ENCODE results near the gene EDDM3A.
"Not testable (repeated sequence)": the region's sequence is repeated elsewhere in the genome, so short reads cannot be mapped to it uniquely, and the experiment has no call there.

The EDDM3A gene, protein sequence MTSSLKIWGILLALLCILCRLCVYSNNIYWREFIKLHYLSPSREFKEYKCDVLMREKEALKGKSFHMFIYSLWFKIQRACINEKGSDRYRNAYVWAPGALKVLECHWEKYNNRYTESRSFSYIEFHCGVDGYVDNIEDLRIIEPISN

DNA sequence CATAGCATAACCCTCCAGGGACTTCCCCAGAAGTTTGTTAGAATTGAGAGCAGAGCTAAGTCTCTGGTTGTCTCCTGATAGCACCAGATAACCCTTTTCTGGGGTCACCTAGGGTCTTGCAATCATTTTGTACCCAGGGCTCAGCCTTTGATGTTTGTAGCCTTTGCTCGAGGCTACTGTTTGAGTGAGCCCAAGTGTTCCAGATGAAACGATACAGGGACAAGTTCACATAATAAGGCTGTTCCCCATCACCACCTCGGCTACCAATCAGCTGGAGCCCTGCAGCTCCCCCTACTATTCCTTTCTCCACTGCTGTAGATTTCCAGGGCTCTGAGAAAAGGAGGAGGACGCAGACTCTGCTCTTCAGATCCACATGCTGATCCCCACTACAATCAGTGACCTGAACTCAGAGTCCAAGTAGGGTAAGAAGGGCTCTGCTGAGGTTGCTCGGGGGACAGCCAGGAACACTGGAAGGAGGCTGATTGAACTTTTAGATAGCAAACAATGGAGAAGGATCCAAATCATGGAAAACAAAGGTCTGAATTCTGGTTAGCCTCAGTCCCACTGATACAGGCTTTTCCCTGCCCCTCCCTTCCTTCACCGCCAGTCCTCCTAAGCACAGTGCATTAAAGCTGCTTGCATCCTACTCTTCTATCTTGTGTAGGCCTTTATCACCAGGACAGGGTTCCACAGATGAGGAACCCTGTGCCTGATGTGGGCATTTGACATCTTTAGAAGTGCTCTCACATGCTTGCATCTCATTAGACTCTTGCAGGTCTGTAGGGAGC lies at the start of gene EDDM3A:
TSS of gene EDDM3A (plus strand) at position 317 of the 788 bp plus-strand sequence. CDS start 1,694 bp downstream, outside the sequence.
- DNase-seq (ENCODE audit: low read depth in 2 of 2) = no peak

DNA sequence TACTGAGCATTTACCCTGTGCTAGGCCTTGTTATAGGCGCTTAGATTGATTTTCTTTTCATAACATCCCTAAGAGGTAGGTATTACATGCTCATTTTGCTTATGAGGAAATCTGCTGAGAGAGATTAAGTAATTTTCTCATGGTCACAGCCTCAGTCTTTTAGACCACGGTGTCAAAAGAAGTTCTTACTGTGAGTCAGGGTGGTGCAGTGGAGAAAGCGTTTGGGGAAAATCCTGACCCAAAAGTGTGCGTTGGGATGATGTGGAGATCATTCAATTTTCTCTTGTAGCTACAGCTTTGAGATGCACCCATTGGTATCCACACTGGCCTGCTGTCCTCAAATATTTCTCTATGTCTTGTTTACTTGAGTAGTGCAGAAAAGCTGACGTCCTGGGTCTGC lies 48.9 kb upstream of the EDDM3A start:
- no peak for DNase-seq (ENCODE audit: low read depth in 2 of 2)

DNA sequence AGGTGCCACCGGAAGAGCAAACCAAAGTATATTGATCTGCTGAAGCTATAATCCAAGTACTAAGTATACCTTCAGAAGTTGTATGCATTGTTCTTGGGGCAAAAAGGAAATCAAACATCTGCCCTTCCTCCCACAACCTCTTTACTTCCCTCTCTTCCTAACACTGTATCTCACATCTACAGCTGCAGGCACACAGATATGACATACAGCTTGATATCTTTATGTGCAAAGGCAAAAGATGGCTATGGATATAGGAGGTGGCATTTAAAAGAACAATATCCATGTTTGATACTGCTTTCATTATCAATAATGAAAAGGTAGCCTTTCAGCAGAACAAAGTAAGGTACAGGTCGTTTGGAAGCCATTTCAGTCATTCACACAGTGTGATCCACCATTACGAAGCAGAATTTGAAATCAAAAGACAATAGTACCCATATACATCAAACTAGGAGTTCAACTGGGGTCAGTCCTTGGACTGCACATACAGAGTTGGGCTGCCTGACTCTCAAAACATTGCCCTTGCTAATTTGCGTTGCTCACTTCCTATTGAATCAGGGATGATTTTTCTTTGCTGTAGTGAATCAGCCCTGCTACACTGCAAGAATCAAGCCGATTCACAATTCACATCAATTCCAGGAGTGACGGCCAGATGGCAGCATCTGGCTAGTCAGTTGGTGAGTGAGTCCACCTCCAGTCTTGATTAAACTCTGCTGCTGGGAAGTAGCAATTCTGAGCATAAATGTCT lies 48.2 kb upstream of the EDDM3A start:
- DNase-seq (ENCODE audit: low read depth in 2 of 2) = peak; percentile 41 to 45

DNA sequence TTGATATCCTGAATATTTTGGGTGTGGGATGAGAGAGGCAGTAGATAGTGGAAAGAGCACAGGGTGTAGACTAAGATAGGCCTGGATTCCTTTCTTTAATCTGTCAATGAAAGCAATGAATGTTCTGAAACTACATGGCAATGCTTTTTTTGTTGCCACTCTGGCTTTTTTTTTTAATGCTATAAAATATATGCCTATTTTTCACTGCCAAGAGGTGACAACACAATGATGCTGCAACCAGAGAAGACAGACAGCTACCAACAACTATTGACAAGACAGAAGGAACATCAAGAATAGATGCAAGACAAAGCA lies 47.7 kb upstream of the EDDM3A start:
- no peak for DNase-seq (ENCODE audit: low read depth in 2 of 2)

DNA sequence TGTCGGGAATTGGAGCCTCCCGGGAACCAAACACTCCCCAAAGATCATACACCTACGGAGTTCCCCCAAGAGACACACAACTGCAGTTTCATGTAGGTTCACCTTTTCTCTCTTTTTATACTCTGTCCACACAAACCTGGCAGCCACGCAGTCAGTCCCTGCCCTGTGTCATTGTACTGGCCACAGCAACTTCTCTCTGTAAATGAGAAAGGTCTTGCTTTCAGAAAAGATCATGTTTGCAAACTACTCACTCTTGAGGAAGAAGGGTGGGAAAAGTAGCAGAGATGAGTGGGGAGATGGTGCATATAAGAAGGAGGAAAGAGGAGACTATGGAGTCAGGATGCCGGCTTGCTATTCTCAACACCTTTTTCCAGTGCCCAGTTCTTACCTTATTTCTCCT lies 46.8 kb upstream of the EDDM3A start:
- no peak for DNase-seq (ENCODE audit: low read depth in 2 of 2)

DNA sequence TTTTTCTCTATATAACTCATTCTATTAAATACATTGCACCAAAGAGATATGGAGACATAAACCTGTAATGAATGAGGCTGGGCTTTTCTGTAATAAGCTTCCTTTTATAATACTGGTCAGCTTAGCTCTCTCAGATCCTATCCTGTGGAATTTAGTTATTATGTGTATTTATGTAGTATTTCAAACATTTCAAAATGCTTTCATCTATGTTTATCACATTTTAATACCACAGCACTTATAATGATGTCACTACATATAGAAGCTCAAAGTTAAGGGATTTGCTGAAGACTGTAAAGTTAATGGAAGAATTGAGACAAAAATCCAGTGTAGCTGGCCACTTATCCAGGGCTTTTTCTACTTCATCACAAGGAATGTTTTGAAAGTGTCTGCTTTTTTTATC lies 45.8 kb upstream of the EDDM3A start:
- DNase-seq (ENCODE audit: low read depth in 2 of 2) = no peak

DNA sequence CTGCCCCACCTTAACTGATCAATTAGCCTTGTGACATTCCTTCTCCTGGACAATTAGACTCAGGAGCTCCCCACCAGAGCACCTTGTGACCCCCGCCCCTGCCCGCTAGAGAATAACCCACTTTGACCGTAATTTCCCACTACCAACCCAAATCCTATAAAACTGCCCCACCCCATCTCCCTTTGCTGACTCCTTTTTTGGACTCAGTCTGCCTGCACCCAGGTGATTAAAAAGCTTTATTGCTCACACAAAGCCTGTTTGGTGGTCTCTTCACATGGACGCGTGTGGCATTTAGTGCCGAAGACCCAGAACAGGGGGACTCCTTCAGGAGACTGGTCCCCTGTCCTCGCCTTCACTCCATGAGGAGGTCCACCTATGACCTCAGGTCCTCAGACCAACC lies 44.7 kb upstream of the EDDM3A start:
- DNase-seq (ENCODE audit: low read depth in 2 of 2) = not testable (repeated sequence)

DNA sequence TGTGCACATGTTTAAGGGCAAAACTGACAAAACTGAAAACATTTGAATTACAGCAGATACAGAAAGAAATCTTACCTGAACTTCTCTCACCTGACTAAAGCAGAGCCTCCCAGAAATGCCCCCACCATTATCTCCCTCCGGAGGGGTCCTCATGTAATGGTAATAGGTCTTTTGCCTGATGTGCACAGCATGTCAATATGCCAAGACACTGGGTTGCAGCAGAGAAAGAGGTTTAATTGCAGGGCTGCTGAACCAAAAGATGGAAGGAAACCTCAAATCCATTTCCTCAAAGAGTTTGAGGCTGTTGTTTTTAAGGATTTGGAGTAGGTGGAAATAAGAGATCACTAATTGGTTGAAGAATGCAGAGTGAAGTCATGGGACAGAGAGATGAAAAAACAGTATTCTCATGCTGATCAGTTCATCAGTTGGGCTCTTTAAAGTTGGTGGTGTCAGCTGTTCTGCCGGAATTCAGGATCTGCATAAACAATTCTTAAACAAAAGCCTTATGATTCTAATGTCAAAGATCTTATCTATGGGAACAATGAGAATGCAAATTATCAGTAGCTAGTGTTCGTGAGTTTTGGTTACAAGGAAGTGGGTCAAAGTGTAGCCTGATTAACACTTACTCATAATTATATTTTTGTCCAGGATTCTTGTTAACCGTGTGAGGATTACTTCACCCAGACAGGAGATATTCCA lies 38.9 kb upstream of the EDDM3A start:
- DNase-seq (ENCODE audit: low read depth in 2 of 2) = no peak

DNA sequence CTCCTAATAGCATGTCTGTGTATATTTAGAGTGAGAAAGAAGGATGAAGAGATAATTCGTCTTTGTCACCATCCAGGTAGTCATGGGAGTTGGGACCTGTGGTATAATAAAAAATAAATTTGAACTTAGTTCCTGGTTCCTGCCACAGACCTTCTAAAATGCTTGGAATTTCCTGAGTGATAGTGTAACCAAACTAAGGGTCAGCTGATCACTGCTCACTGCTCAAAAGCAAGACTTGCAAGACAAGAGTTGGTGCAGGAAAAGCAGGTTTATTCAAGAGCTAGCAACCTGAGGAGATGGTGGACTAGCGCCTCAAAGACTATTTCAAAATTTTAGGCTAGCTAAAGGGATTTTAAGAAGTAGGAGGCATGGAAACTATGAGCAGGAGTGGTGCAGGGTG lies 38.1 kb upstream of the EDDM3A start:
- no peak for DNase-seq (ENCODE audit: low read depth in 2 of 2)

DNA sequence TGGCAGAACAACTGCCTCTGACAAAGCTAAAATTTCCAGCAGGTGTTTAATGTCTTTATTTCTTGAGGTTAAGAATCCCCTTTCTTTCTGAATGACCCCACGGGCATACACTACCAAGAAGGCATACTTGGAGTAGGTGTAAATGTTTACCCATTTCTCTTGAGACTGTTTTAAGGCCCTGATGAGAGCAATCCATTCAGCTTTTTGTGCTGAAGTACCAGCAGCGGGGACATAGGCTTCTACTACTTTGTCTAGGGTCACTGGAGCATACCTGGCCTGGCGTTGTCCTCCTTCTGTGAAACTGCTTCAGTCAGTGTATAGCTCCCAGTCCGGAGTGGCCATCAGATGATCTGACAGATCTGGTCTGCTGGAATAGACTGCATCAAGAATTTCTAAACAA lies 34.4 kb upstream of the EDDM3A start:
- no peak for DNase-seq (ENCODE audit: low read depth in 2 of 2)

DNA sequence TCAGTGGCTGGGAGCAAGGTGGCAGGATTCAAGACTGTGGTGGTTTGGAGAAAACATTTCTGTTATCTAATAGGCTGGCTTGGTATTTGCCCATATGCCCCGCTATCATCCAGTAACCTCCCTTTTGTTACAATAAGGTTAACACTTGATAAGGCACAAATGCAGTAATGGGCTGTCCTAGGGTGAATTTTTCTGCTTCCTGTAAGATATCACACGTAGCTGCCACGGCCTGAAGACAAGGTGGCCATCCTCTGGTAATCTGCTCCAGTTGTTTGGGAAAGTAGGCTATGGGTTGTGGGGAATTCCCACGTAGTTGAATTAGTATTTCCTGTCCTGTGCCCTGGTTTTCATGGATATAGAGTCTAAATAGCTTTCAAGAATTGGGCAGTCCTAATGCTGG lies 34.0 kb upstream of the EDDM3A start:
- DNase-seq (ENCODE audit: low read depth in 2 of 2) = no peak

DNA sequence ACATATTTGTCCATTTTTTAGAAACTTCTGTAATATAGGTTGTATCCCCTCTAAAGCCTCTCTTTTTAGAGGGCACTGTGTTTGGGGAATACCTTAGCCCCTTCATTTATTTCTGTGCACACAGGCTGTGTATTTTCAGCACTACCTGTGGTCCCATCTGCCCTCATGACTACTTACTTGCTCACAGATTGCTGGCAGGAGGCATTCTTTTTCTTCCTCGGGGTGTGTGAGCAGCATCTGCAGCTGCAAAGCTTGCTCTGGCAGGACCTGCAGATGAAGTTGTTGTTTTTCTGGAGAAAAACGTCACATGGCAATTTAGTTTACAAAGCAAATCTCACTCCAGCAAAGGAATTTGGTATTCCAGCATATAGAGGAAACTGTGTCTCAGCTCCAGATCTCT lies 32.8 kb upstream of the EDDM3A start:
- DNase-seq (ENCODE audit: low read depth in 2 of 2) = no peak

DNA sequence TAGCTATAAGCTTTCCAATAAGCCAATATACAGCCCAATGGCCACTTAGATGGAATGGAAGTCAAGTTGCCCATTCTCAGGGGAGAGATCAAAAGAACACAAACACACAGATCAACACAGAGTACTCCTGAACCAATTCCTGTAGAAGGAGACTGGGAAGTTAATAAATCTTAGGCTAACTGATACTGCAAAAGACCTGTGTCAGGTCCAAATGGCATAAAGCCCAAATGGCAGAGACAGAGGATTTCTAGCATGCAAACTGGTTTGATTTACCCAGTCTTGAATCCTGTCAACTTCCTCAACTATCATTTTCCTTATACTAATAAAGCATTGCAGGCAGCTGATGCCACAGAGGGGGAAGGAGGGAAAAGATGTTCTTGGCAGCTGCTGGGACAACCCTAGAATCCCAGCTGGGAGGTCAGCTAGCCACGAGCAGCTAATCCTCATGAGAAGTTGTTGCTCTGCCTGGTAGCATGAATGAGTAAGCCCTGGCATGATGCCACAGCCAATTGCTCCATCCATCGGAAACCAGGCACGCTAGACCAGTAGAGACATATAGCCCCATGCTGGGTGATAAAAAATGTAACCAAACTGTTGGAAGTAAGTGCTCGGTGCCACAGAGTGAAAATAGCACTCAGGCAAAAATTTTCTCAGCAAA lies 31.0 kb upstream of the EDDM3A start:
- DNase-seq (ENCODE audit: low read depth in 2 of 2) = no peak

DNA sequence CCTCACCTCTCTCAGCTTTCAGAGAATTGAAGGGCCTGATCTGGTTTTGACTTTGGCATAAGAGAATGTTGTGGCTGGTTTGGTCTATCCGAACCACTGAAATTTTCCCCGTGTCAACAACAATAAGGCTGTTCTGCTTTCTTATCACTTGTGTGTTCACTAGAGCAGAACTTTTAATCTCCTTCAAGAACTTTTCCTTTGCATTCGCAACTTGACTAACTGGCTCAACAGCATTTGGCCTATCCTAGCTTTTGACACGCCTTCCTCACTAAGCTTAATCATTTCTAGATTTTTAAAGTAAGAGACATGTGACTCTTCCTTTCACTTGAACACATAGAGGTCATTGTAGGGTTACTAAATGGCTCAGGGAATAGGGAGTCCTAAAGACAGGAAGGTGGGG lies 25.9 kb upstream of the EDDM3A start:
- no peak for DNase-seq (ENCODE audit: low read depth in 2 of 2)

DNA sequence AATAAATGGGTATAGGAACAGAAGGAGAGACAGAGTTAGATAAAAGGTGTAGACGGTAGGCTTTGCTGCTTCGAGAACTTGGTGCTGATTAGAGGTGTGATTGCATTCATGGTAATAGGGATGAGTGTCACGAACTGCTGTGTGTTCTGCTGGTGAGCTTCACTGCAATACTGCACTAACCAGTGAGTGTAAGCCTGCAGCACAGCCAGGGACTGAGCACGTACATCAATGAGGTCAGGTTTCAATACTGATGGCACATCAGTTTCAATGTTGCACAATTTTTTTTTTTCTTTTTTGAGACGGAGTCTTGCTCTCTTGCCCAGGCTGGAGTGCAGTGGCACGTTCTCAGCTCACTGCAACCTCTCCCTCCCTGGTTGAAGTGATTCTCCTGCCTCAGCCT lies 24.9 kb upstream of the EDDM3A start:
- no peak for DNase-seq (ENCODE audit: low read depth in 2 of 2)

DNA sequence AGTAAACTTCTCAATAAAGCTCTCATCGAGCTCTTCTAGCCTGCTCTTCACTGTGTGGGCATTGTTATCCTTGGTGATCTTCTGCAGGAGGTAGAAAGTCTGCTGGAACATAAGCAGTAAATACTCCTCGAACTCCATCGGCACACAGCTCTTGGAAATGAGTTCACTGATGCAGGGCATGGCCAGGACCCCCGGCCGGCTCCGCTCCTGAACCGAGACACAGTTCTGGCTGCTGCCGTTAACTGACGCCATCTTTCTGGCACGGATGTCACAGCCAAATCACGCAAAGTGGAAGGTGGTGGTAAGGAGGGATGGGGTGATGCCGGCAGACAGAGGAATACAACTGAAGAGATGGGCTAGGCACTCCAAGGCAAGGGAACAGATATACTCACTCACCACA lies 23.7 kb upstream of the EDDM3A start:
- DNase-seq (ENCODE audit: low read depth in 2 of 2) = no peak

DNA sequence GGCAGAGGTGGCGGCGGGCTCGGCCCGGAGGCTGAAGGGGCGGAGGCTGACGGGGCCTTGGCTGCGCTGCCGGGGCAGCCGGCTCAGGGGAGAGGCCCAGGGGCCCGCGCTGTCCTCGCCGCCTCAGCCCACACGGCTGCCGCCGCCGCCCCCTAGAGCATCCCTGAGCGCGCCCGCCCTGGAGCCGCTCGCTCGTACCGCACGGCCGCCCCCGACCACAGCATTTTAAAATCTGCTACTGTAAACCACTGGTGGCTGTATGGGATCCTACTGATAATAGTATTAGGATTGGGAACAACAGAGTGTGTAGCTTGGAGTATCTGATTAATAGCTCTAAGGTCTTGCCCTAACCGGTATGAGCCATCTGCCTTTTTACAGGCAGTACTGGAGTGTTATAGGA lies 22.2 kb upstream of the EDDM3A start:
- no peak for DNase-seq (ENCODE audit: low read depth in 2 of 2)

DNA sequence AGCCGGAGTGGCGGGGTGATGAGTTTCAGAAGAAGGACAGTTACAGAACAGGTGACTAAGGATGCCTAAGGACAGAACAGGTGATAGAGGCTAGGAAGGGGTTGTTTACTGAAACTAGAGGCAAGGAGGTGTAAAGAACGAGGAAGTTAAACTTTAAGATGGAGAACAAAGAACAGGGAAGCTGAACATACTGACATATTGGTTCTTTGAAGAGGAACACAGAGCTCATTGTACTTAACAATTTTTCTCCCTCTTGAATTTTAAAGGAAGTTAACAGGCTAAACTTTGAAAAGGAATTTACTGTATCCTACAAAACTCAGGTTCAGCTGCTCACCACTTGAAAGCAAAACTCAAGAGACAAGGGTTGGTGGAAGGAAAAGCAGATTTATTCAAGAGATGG lies 19.6 kb upstream of the EDDM3A start:
- DNase-seq (ENCODE audit: low read depth in 2 of 2) = not testable (repeated sequence)

DNA sequence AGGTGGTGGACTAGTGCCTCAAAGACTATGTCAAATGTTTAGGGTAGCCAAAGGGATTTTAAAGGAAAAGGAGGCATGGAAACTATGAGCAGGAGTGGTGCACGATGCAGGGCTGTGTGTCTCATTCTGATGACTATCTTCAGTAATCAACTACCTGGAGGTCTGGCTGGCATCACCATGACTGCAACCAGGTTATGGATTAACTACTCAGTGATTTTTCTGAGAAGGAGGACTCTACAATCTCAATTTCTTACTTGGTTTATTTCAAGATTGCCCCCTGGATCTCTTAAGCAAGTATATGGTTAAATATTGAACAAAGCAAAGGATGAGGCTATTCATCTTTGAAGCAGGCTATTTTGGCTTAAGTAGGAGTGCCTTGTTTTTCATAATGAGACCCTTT lies 19.2 kb upstream of the EDDM3A start:
- no peak for DNase-seq (ENCODE audit: low read depth in 2 of 2)

DNA sequence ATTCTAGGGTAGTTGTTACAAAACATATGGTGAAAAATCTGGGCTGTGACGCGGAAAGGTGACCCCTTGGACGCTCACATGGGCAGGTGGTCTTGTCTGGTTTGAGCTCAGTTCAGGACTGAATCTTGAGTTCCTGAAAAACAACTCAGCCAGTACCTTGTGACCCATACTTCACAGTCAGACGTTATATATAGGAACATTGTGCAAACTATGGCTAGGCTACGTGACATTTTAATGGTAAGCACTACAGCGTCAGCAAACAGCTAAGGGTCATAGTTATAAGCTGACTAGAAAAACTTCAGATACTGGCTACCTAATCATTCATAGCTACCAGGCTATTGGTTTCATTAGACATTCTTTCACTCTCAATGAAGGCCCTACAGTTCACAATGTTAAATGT lies 14.8 kb upstream of the EDDM3A start:
- DNase-seq (ENCODE audit: low read depth in 2 of 2) = no peak

DNA sequence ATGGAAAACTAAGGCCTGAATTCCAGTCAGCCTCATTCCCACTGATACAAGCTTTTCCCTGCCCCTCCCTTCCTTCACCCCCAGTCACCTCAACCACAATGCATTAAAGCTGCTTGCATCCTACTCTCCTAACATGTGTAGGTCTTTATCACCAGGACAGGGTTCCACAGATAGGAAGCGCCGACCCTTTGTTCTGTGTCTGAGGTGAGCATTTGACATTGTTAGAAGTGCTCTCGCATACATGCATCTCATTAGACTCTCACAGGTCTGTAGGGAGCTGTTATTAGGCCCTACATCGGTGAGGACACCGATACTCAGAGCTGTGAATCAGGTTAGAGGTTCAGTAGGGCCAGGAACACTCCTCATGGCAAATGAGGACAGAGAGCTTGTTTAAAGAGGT lies 13.2 kb upstream of the EDDM3A start:
- no peak for DNase-seq (ENCODE audit: low read depth in 2 of 2)

DNA sequence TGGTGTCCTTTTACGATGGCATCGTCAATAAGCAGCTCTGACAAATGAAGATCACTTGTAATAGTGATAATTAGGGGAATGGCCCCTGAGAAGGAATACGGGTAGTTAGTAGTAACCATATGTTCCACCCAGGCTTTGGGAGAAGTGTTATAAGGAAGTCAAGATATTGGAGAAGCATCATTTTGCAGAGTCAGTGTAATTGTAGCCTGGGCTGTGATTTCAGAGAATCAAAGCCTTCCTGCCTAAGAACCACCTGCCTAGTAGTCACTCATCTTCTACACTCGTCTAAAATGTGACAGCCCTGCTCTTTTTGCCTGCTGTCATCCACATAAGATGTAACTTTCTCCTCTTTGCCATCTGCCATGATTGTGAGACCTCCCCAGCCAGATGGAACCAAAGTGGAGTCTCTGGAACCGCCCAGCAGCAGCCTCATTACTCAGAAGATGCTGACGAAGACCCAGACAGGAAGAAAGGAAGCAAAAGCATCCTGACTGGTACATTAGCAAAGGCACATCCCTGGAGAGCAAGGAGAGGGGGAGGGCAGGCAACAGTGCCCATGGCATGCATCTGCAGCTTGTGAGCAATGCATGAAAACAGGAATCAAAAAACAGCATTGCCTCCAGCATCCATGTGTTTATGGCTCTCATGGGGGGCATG lies 12.6 kb upstream of the EDDM3A start:
- no peak for DNase-seq (ENCODE audit: low read depth in 2 of 2)

All from stimulated activated CD4-positive, alpha-beta T cell treated with anti-CD3 and anti-CD28 coated beads, Interleukin-1b, Interleukin-23, amount 100 ng/mL, for 4 hours (primary cell).